ENCODE data around the gene MORN1. TPM values are rescaled to one million over a fixed set of nuclear protein-coding genes. Genes with fewer than 3 reads are reported as not detected.

The MORN1 gene
- total and polyA plus RNA-seq, 2 donors, result 4.7 to 11.1 TPM

DNA sequence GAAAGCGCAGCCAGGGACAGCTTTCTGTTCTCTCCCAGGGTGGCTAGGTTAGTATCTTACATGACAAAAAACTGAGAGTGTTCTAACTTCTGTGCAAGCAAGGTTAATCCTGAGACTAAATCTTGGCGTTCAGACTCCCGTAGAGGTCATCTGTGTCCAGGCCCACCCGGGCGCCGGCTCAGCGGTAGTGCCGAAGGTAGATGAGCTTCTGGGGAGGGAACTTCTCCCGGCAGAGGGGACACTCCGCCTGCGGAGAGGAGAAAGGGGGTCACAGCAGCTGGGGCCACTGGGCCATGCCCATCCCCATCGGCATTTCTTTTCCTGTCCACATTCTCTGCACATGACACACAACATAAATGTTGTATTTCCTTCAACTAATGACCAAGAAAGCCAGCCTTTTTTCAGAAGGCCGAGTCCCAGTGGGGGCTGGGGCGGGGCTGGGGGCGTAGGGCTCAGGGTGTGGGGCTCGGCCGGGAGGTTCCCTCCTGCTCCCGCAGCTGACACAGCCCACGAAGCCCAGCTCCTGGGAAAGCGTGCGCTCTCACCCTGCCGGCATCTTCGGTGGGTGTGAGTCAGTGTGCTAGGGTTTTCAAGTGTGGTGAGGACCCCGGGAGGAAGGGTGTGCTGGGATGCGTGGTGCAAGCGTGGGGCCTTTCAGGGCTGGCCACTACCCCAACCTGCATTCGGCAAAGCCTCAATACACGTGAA is 14.4 kb upstream of the MORN1 start:
- no peaks in the 10 kb centered on the region for H3K4me1 ChIP-seq (ENCODE audit: insufficient read depth)
- no peak overlapping the region for H3K4me3 ChIP-seq (ENCODE audit: low read depth, low read length)
- 77% methylated on average over 28 of the region's 28 CpGs for WGBS
- DNase-seq (ENCODE audit: extremely low spot score), result no peak
- H3K36me3 ChIP-seq (ENCODE audit: insufficient read depth), result peaks cover 1% of the 10 kb centered on the region
- H3K27ac ChIP-seq (ENCODE audit: low read depth), result no peak overlapping the region

DNA sequence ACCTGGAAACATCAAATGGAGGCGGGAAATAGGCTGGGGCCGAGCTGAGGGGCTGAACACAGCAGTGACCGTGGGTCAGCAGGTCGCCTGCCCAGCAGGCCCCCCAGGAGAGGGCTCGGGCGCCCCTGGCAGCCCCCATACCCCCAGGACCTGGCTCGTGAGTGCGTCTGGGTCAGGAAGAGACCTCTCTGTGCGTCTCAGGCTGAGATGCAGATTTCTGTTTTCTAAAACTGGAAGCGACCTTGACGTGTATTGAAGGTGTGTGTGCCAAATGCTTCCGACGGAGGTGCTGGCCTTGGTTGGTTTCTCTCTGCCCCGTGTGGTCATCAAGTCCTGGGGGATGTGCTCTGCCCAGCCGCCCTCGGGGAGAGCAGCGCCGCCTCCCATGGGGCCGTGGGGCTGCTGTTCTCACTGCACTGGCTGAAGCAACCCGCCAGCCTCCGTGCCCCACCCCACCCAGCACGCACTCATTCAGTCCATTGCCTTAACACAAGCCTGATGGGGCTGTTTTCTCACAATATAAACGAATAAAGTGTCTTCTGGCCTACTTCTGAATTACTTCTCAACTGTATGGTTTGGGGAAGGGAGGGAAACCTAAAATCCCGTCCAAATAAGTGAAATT is 13.6 kb upstream of the MORN1 start:
- H3K36me3 ChIP-seq (ENCODE audit: insufficient read depth), result peaks cover 1% of the 10 kb centered on the region

DNA sequence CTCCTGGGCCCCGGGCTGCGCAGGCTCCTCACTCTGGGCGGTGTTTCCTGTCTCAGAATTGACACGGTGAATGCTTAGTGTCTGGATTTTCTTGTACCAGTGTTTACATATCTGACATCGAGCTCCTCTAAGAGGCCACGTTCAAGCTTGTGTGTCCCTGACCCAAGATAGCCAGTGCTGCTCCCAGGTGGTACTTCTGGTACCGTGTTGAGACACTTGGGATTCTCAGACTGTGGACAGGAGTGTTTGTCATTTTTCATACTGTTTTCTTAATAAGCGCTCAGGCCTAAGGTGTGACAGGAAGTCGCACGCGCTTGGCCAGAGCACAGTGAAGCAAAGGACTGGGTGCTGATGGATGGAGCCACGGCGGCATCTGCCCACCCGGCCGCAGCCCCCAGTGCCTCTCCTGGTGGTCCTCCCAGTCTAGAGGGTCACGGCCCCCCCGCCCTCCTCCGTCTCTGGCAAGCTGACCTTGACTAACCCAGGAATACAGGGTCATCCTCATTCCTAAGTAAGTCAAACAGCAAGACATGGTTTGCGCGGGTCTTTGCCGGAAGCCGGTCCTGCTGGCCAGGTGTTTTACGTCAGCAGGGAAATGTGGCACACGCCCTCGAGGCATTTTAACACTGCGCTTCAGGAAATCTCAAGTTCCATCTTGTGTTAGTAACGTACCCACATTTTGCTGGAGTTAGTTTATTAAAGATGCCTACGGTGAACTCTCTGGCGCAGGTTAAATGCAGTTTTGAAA is 13.0 kb upstream of the MORN1 start:
- WGBS, result 75% methylated on average over 29 of the region's 29 CpGs
- Histone ChIP-seq H3K4me1 (ENCODE audit: insufficient read depth) (no peaks in the 10 kb centered on the region), H3K4me3 (ENCODE audit: low read depth, low read length) (no peak overlapping the region), H3K36me3 (ENCODE audit: insufficient read depth) (peaks cover 1% of the 10 kb centered on the region), H3K27ac (ENCODE audit: low read depth) (no peak overlapping the region)
- DNase-seq (ENCODE audit: extremely low spot score), result no peak

More for the DNA sequence above, 13.6 kb upstream of the MORN1 start:
- H3K4me3 ChIP-seq (ENCODE audit: low read depth, low read length), result no peak overlapping the region
- 77% methylated on average over 24 of the region's 24 CpGs for WGBS
- no peak for DNase-seq (ENCODE audit: extremely low spot score)
- no peak overlapping the region for H3K27ac ChIP-seq (ENCODE audit: low read depth)
- H3K4me1 ChIP-seq (ENCODE audit: insufficient read depth), result no peaks in the 10 kb centered on the region

DNA sequence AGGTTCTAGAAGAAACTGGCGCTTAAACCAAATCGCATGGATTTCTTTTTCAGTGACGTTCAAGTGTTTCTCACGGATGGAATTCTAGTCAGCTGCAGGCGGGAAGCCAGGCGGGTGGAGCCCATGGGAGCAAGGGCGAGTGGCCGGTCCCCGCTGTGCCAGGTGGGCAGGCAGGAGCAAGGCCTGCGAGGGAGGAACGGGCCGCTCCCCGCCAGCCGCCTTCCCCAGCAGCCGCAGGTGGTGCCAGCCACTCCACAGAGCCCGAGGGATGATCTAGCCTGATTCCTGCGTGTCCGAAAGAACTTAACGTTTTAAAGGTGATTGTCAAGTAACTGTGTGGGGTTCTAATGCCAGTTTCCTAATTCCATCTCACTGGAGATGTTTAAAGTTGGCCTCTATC is 11.9 kb upstream of the MORN1 start:
- no peak for DNase-seq (ENCODE audit: extremely low spot score)
- WGBS, result 84% methylated on average over 19 of the region's 19 CpGs
- Histone ChIP-seq H3K4me1 (ENCODE audit: insufficient read depth) (no peaks in the 10 kb centered on the region), H3K36me3 (ENCODE audit: insufficient read depth) (peaks cover 4% of the 10 kb centered on the region), H3K27ac (ENCODE audit: low read depth) (no peak overlapping the region), H3K4me3 (ENCODE audit: low read depth, low read length) (no peak overlapping the region)

DNA sequence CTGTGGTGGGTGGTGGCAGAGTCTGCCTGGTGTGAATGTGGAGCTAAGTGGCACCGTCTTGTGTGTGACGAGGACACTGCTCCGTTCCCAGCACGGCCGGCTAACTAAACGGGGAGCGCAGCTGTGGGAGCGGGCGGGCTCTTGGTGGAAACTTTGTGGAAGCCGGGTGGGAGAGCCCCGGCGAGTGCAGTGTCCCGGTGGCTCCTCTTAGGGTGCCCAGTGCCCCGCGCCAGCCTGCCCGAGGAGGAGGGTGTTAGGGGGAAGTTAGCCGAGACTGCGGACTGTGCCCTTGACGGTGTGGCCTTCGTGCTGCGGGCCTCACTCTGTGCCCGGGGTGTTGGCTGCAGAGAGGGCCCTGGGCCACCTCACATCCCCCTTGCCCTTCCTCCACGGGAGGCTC is 11.1 kb upstream of the MORN1 start:
- H3K4me1 ChIP-seq (ENCODE audit: insufficient read depth), result no peaks in the 10 kb centered on the region
- WGBS, result 94% methylated on average over 23 of the region's 23 CpGs
- no peak for DNase-seq (ENCODE audit: extremely low spot score)
- peaks cover 6% of the 10 kb centered on the region for H3K36me3 ChIP-seq (ENCODE audit: insufficient read depth)
- no peak overlapping the region for H3K4me3 ChIP-seq (ENCODE audit: low read depth, low read length)
- H3K27ac ChIP-seq (ENCODE audit: low read depth), result no peak overlapping the region

DNA sequence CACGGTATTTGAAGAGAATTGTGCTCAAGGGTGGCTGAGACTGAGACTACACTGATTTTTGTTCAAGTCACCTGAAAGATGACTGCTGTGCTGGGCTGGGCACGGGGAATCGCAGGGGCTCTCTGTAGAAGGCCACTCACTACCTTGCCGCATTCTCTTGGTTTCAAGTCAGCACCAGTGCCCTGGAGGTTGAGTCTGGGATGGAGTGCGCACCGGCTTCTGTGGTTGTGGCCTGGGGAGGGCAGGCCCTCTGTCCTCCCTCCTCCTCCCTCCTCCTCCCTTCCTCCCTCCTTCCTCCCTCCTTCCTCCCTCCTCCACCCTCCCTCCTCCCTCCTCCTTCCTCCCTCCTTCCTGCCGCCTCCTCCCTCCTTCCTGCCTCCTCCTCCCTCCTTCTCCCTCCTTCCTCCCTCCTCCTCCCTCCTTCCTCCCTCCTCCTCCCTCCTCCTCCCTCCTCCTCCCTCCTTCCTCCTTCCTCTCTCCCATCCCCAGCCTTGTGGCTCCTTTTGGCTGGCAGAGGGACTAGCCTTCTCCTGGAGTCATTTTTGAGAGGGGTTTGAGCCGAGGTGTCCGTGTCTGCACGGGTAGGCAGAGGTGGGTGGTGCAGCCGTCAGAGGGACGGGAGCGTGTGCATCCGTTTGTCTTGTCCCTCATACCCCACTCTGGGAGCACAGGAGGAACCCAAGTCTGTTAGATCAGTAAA is 9.7 kb upstream of the MORN1 start:
- H3K4me1 ChIP-seq (ENCODE audit: insufficient read depth), result no peaks in the 10 kb centered on the region
- peaks cover 6% of the 10 kb centered on the region for H3K36me3 ChIP-seq (ENCODE audit: insufficient read depth)
- DNase-seq (ENCODE audit: extremely low spot score), result no peak
- WGBS, result 85% methylated on average over 14 of the region's 14 CpGs
- no peak overlapping the region for H3K4me3 ChIP-seq (ENCODE audit: low read depth, low read length)
- no peak overlapping the region for H3K27ac ChIP-seq (ENCODE audit: low read depth)

DNA sequence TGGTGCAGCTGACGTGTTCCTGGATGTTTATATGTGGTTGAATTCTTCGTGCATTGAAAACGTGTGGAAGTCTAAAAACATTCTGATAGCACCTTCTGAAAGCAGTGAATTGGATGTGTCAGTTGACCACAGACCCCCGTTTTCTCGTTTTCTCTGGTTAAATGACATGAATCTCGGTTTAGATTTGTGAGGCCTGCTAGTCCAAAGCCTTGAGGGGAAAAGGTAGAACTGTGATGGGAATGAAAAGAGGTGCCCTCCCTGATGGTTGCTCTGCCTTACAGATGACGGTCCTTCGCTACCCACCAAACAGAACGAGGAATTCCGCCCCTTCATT is 9.2 kb upstream of the MORN1 start:
- Histone ChIP-seq H3K36me3 (ENCODE audit: insufficient read depth) (peaks cover 6% of the 10 kb centered on the region), H3K27ac (ENCODE audit: low read depth) (no peak overlapping the region)

DNA sequence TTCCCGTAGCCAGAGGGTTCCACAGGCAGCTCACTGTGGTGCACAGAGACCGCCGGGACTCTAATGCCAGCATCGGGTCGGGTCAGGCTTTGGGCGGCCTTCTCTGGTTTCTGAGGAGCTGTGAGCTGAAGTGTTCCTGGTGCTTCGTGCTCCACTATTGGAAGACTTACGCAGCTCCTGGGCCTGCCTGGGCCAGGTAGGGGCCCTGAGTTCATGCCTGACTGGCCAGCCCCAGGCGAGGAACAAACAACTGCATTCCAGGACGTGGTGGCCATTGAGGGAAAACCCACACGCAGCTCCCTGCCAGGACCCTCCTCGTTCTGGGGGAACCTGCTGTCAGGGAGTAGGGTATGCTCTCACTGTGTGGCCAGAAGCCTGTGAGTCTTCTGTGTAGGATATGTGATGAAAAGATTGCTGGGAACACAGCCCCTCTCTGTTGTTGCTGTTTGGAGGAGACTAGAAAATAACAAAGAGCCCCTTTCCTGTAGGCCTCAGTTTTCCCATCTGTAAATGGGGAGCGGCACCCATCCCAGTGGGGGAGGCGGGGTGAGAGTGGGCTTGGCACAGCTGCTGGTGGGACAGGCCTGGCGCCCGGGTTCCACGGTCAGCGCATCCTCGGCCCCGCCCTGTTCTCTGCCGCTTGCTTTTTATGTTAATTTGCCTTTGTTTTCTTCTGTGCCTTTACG is 8.7 kb upstream of the MORN1 start:
- H3K27ac ChIP-seq (ENCODE audit: low read depth), result no peak overlapping the region
- DNase-seq (ENCODE audit: extremely low spot score), result no peak
- 87% methylated on average over 22 of the region's 22 CpGs for WGBS
- peaks cover 6% of the 10 kb centered on the region for H3K36me3 ChIP-seq (ENCODE audit: insufficient read depth)
- no peaks in the 10 kb centered on the region for H3K4me1 ChIP-seq (ENCODE audit: insufficient read depth)
- H3K4me3 ChIP-seq (ENCODE audit: low read depth, low read length), result no peak overlapping the region

More for the DNA sequence above, 9.2 kb upstream of the MORN1 start:
- H3K4me3 ChIP-seq (ENCODE audit: low read depth, low read length), result no peak overlapping the region
- no peak for DNase-seq (ENCODE audit: extremely low spot score)
- 83% methylated on average over 10 of the region's 10 CpGs for WGBS
- no peaks in the 10 kb centered on the region for H3K4me1 ChIP-seq (ENCODE audit: insufficient read depth)

DNA sequence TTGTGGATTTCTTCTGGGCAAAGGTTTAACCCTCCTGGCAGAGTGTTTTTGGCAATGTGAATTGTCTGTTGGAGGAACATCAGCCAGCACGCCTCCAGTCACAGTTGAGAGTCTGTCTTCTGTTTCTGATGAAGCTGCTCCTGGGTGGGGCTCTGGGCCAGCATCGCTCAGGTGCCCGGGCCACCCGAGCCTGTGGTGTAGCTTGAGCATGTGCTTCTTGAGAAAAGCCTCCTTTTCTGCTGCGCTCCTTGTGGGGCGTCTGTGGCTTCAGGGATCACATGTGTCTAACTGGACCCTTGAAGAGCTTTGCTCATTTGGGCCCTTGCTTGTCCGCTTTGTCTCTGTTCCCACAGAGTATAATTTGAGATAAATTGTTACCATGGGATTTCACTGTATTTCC is 7.5 kb upstream of the MORN1 start:
- DNase-seq (ENCODE audit: extremely low spot score), result no peak
- 93% methylated on average over 7 of the region's 7 CpGs for WGBS
- H3K36me3 ChIP-seq (ENCODE audit: insufficient read depth), result peaks cover 5% of the 10 kb centered on the region

DNA sequence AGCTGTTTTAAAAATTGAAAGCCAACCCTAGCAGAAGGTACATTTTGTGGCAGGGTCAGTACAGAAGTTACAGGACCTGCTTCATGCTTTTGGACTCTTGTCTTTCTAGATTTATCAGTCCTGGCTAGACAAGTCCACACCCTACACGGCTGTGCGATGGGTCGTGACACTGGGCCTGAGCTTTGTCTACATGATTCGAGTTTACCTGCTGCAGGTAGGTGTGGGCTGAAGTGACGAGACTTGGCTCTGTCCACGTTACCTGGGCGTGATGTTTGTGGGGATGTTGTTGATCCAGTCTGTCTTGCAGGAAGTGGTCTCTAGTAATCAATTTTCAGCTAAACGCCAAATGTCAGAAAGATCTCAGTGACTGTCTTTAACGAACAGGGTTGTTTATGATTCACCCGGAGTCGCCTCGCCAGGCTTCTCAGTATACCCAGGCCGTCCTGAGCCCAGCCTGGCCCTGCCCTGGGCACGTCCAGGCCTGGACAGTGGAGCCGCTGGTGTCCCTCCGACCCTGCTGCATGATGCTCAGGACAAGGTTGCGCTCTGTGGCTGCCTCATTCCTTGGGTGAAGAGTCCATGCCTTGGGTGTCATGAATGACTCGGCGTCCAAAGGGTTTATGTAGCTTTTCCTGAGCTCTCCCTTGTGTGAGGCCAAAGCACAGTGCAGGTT is 5.8 kb upstream of the MORN1 start:
- WGBS, result 88% methylated on average over 19 of the region's 19 CpGs
- no peak for DNase-seq (ENCODE audit: extremely low spot score)
- Histone ChIP-seq H3K36me3 (ENCODE audit: insufficient read depth) (peaks cover 5% of the 10 kb centered on the region), H3K4me1 (ENCODE audit: insufficient read depth) (no peaks in the 10 kb centered on the region), H3K4me3 (ENCODE audit: low read depth, low read length) (no peak overlapping the region), H3K27ac (ENCODE audit: low read depth) (no peak overlapping the region)

More for the DNA sequence above, 7.5 kb upstream of the MORN1 start:
- H3K4me3 ChIP-seq (ENCODE audit: low read depth, low read length), result no peak overlapping the region
- no peaks in the 10 kb centered on the region for H3K4me1 ChIP-seq (ENCODE audit: insufficient read depth)
- H3K27ac ChIP-seq (ENCODE audit: low read depth), result no peak overlapping the region

DNA sequence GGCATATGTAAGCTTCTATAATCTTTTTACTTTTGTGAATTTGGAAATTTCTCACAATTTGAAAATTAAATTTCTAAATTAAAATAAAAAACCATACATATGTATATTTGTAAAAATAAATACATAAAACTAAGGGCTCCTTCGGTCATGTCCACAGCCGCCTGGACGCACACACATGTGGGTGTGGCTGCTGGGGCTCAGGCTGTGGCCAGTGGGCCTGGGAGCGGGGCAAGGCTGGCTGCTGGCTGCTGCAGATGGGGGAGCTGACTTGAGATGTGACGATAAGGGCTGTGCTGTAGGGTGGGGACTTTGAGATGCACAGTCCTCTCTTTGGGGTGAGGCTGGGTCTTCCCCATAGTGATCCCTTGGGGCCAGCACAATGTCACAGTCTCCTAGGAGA is 5.1 kb upstream of the MORN1 start:
- Histone ChIP-seq H3K4me3 (ENCODE audit: low read depth, low read length) (no peak overlapping the region), H3K4me1 (ENCODE audit: insufficient read depth) (no peaks in the 10 kb centered on the region), H3K27ac (ENCODE audit: low read depth) (no peak overlapping the region), H3K36me3 (ENCODE audit: insufficient read depth) (peaks cover 5% of the 10 kb centered on the region)
- WGBS, result 88% methylated on average over 5 of the region's 5 CpGs
- no peak for DNase-seq (ENCODE audit: extremely low spot score)

DNA sequence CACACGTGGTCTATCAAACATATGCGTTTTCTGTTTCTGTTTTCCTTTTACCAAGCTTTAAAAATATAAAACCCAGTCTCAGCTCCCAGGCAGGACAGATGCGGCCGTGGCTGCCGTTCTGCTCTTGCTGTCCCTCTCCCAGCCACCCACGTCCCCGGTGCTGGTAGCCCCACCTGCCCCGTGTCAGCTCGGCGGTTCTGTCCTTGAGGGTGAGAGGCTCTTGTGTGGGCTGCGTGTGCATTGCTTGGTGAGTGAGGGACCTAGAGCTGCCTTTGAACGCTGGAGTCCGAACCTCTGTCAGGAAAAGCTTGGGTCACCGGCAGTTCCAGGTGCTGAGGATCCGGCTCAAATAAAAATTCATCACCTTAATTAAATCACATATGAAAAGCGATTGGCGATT is 4.7 kb upstream of the MORN1 start:
- peaks cover 5% of the 10 kb centered on the region for H3K36me3 ChIP-seq (ENCODE audit: insufficient read depth)

DNA sequence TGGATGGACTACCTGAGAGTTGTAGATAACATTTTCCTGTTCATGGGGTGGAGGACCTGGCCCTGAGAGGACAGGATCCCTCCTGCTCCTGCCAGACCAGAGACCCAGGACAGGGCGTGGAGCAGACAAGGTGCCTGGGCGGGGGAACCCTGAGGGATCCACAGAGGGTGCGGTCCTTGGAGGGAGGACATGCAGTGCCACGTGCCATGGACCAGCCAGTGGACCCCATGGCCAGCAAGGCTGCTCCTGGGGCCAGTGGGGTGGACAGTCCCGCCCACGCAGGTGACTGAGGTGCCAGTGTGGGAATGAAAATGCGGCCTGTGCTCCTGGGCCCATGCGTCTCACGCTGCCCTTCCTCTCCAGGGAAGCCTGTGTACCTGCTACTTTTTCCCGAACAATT is 3.9 kb upstream of the MORN1 start:
- peaks cover 5% of the 10 kb centered on the region for H3K36me3 ChIP-seq (ENCODE audit: insufficient read depth)
- no peak overlapping the region for H3K27ac ChIP-seq (ENCODE audit: low read depth)
- no peak overlapping the region for H3K4me3 ChIP-seq (ENCODE audit: low read depth, low read length)
- no peaks in the 10 kb centered on the region for H3K4me1 ChIP-seq (ENCODE audit: insufficient read depth)
- DNase-seq (ENCODE audit: extremely low spot score), result no peak
- 91% methylated on average over 10 of the region's 10 CpGs for WGBS

More for the DNA sequence above, 4.7 kb upstream of the MORN1 start:
- no peak for DNase-seq (ENCODE audit: extremely low spot score)
- H3K27ac ChIP-seq (ENCODE audit: low read depth), result no peak overlapping the region
- 87% methylated on average over 17 of the region's 17 CpGs for WGBS
- H3K4me1 ChIP-seq (ENCODE audit: insufficient read depth), result no peaks in the 10 kb centered on the region
- no peak overlapping the region for H3K4me3 ChIP-seq (ENCODE audit: low read depth, low read length)

Data from urinary bladder (tissue), 4 donors.